IMR-90 (cell line): ENCODE results near the gene DDX10. TPM values are rescaled to one million over a fixed set of nuclear protein-coding genes. Genes with fewer than 3 reads are reported as not detected.

Experiments
- ATAC-seq: fragments of 200-7000 bp; cut with Tn5 transposase; 2 replicates; pipeline ENCODE4 v1.9.1; 2020; ENCODE audit warnings: low read depth, mild to moderate bottlenecking, moderate library complexity
- BruUV-seq: library from RNA; stranded (reverse); fragments of 400-500 nt; replicated peaks from 2 replicates; lab custom pipeline; 2021; lab: Mats Ljungman, UMichigan
- CTCF ChIA-PET: fragments of 300-600 bp; formaldehyde crosslinking; extraction: SDS; loops from one replicate; lab custom pipeline; 2021; ENCODE audit warnings: antibody characterized with exemption; lab: Yijun Ruan, JAX
- POLR2A ChIA-PET: fragments of 300-600 bp; sonication (Branson Sonifier 250); formaldehyde crosslinking; loops from one replicate; lab custom pipeline; 2022; ENCODE audit warnings: antibody characterized with exemption; ENCODE audit not compliant: unreplicated experiment; lab: Charles Lee
- DNase-seq: peaks from one replicate; pipeline ENCODE4 v3.0.0; 2013
- H2AFZ ChIP-seq: replicated peaks from 2 replicates; pipeline ENCODE3; 2013; ENCODE audit warnings: low read length, mild to moderate bottlenecking; ENCODE audit not compliant: poor library complexity
- H2AK5ac ChIP-seq: 2 replicates; pipeline ENCODE4 v1.6.1; 2013; ENCODE audit warnings: low read depth, low read length, inconsistent platforms
- H2AK9ac ChIP-seq: replicated peaks from 2 replicates; pipeline ENCODE3; 2013; ENCODE audit warnings: mild to moderate bottlenecking, low read depth, low read length, moderate library complexity; ENCODE audit not compliant: poor library complexity
- H2BK120ac ChIP-seq: 2 replicates; pipeline ENCODE4 v1.6.1; 2013; ENCODE audit warnings: low read depth, low read length, inconsistent platforms
- H2BK15ac ChIP-seq: 3 replicates; pipeline ENCODE4 v1.6.1; 2013; ENCODE audit warnings: low read depth, low read length, inconsistent platforms
- H2BK20ac ChIP-seq: 2 replicates; pipeline ENCODE4 v1.6.1; 2013; ENCODE audit warnings: low read depth, mild to moderate bottlenecking, inconsistent platforms, low read length, moderate library complexity
- H2BK5ac ChIP-seq: 2 replicates; pipeline ENCODE4 v1.6.1; 2013; ENCODE audit warnings: mild to moderate bottlenecking, low read depth, low read length, inconsistent platforms; ENCODE audit not compliant: poor library complexity, severe bottlenecking
- H3K14ac ChIP-seq: replicated peaks from 2 replicates; pipeline ENCODE4 v1.6.1; 2013; ENCODE audit warnings: low read depth, low read length, inconsistent platforms
- H3K18ac ChIP-seq: 2 replicates; pipeline ENCODE4 v1.6.1; 2013; ENCODE audit warnings: low read depth, low read length, control low read depth
- H3K23ac ChIP-seq: 2 replicates; pipeline ENCODE4 v1.6.1; 2013; ENCODE audit warnings: low read depth, low read length, inconsistent platforms
- H3K27ac ChIP-seq: 2 replicates; pipeline ENCODE4 v1.5.1; 2013; ENCODE audit warnings: mild to moderate bottlenecking, control low read depth, low read length; ENCODE audit not compliant: insufficient read depth
- H3K27me3 ChIP-seq: 2 replicates; pipeline ENCODE4 v1.6.1; 2013; ENCODE audit warnings: low read length; ENCODE audit not compliant: control insufficient read depth, insufficient read depth
- H3K36me3 ChIP-seq: 2 replicates; pipeline ENCODE4 v1.6.1; 2013; ENCODE audit warnings: low read length, mixed read lengths; ENCODE audit not compliant: control insufficient read depth, insufficient read depth
- H3K4ac ChIP-seq: 2 replicates; pipeline ENCODE4 v1.6.1; 2013; ENCODE audit warnings: low read depth, low read length, inconsistent platforms
- H3K4me1 ChIP-seq: 2 replicates; pipeline ENCODE4 v1.6.1; 2013; ENCODE audit warnings: low read length, mixed read lengths; ENCODE audit not compliant: control insufficient read depth, insufficient read depth
- H3K4me2 ChIP-seq: 2 replicates; pipeline ENCODE4 v1.6.1; 2013; ENCODE audit warnings: low read depth, mild to moderate bottlenecking, control low read depth, low read length, moderate library complexity
- H3K4me3 ChIP-seq: 2 replicates; pipeline ENCODE4 v1.5.1; 2013; ENCODE audit warnings: low read depth, mild to moderate bottlenecking, control low read depth, low read length, moderate library complexity; ENCODE audit not compliant: insufficient read depth
- H3K56ac ChIP-seq: 2 replicates; pipeline ENCODE4 v1.6.1; 2013; ENCODE audit warnings: low read length, inconsistent platforms; ENCODE audit not compliant: insufficient read depth; ENCODE audit errors: extremely low read depth
- H3K79me1 ChIP-seq, 2 experiments: 2 replicates each; pipeline ENCODE4 v1.6.1; 2013; ENCODE audit warnings: low read length in 2 of 2, inconsistent platforms in 1 of 2, low read depth in 1 of 2
- H3K9ac ChIP-seq: 2 replicates; pipeline ENCODE4 v1.6.1; 2013; ENCODE audit warnings: low read depth, low read length, control low read depth
- H3K9me1 ChIP-seq: 2 replicates; pipeline ENCODE4 v1.6.1; 2013; ENCODE audit warnings: low read length, inconsistent platforms; ENCODE audit not compliant: insufficient read depth
- H3K9me3 ChIP-seq: 2 replicates; pipeline ENCODE4 v1.6.1; 2013; ENCODE audit warnings: low read length; ENCODE audit not compliant: control insufficient read depth, insufficient read depth
- H4K20me1 ChIP-seq: 2 replicates; pipeline ENCODE4 v1.6.1; 2013; ENCODE audit warnings: low read length, inconsistent platforms; ENCODE audit not compliant: insufficient read depth
- H4K5ac ChIP-seq: 2 replicates; pipeline ENCODE4 v1.6.1; 2013; ENCODE audit warnings: mild to moderate bottlenecking, low read depth, low read length, control low read depth
- H4K8ac ChIP-seq, 2 experiments: 2 replicates each; pipeline ENCODE4 v1.6.1; 2013; ENCODE audit warnings: low read depth in 2 of 2, low read length in 2 of 2, control low read depth in 1 of 2, inconsistent platforms in 1 of 2
- H4K91ac ChIP-seq: 2 replicates; pipeline ENCODE4 v1.6.1; 2013; ENCODE audit warnings: low read depth, low read length, inconsistent platforms; ENCODE audit not compliant: insufficient read depth
- CTCF ChIP-seq: conservative IDR thresholded peaks from 2 replicates; pipeline ENCODE4 v1.5.1; 2012; ENCODE audit warnings: mild to moderate bottlenecking, low read depth, low read length, improper control_type of control experiment
- MAFK ChIP-seq: IDR thresholded peaks from 2 replicates; pipeline ENCODE4 v1.6.1; 2012; ENCODE audit warnings: low read depth, low read length, improper control_type of control experiment
- RAD21 ChIP-seq: IDR thresholded peaks from 2 replicates; pipeline ENCODE4 v1.6.1; 2012; ENCODE audit warnings: low read length, improper control_type of control experiment
- SMC3 ChIP-seq: fragments of 150-350 bp; IDR thresholded peaks from 2 replicates; pipeline ENCODE4 v1.6.1; 2016; ENCODE audit warnings: low read depth, mild to moderate bottlenecking, antibody characterized with exemption, low read length, moderate library complexity
- dilution Hi-C: fragments of 300-500 bp; cut with HindIII; formaldehyde crosslinking; loops from one replicate; pipeline ENCODE4 v1.14.3; 2018; ENCODE audit warnings: low sequenced_read_pairs; ENCODE audit not compliant: unreplicated experiment
- in situ Hi-C: fragments of 300-500 bp; cut with MboI; formaldehyde crosslinking; loops from 3 replicates; pipeline ENCODE4 v1.14.3; 2019; ENCODE audit warnings: low sequenced_read_pairs, inconsistent platforms, mixed read lengths
- intact Hi-C: fragments of 100-400 bp; cut with micrococcal nuclease; formaldehyde crosslinking; loops from 2 replicates; pipeline ENCODE4 v1.10.0; 2022
- polyA plus RNA-seq, 3 experiments: library from polyadenylated mRNA; depleted of rRNA; stranded (reverse); fragments of >200 nt; gene quantifications; 2 replicates each; pipeline ENCODE4 v1.2.3, GENCODE V29; 2012; ENCODE audit warnings: low replicate concordance in 1 of 3
- total RNA-seq: library from RNA; depleted of rRNA; stranded (reverse); fragments of >200 nt; gene quantifications from 2 replicates; pipeline ENCODE4 v1.2.3, GENCODE V29; 2012

The DDX10 gene
- total and polyA plus RNA-seq, 2 of the 4 experiments (the other 2 are of a cell fraction): 20.0 to 31.9 TPM

GRCh38 chr11:108871152-108871551 is 206.3 kb downstream of the DDX10 start:
- H2BK15ac ChIP-seq: peak overlapping the region; percentile 51
- no TSS peak for BruUV-seq
- 0 out of 2 replicates have a peak overlapping the region, but pooled peaks have one; percentile 34 for H3K23ac ChIP-seq
- peak overlapping the region; percentile 87 for H3K4ac ChIP-seq
- peak overlapping the region; percentile 53 to 93 for H4K8ac ChIP-seq
- no peak overlapping the region for H2AK9ac ChIP-seq
- H2AFZ ChIP-seq: no peak overlapping the region
- no peak overlapping the region for H3K4me3 ChIP-seq
- H3K9ac ChIP-seq: peak overlapping the region; percentile 6; the same call in 1 of the 2 replicates
- H4K5ac ChIP-seq: peak overlapping the region; percentile 94
- peaks cover 5 to 21% of the 10 kb centered on the region in 2 experiments; a peak in 3 of 4 replicates for H3K79me1 ChIP-seq
- POLR2A ChIA-PET: no interaction called here
- intact Hi-C loops (loop anchor here (1.0 to 10.0 kb wide), 4 partner anchors 58 to 824 kb away; partner anchors contain the start of gene C11orf87), in situ Hi-C loops (no loop called here), dilution Hi-C loops (no loop called here)
- peak overlapping the region; percentile 85; the same call in 1 of the 2 replicates for H3K27ac ChIP-seq
- peak overlapping the region; percentile 71 for H3K18ac ChIP-seq
- peak overlapping the region; percentile 95 for H2BK20ac ChIP-seq
- ATAC-seq (peak; percentile 58), DNase-seq (peak; percentile 75)
- peak overlapping the region; percentile 98 for H2BK5ac ChIP-seq
- peak overlapping the region; percentile 65; the same call in 1 of the 2 replicates for H3K14ac ChIP-seq
- H3K27me3 ChIP-seq: no peaks in the 10 kb centered on the region
- H3K4me2 ChIP-seq: no peak overlapping the region
- peaks cover 4% of the 10 kb centered on the region for H3K4me1 ChIP-seq
- H3K9me1 ChIP-seq: no peaks in the 10 kb centered on the region
- CTCF ChIA-PET: interaction anchor here (0.6 to 2.7 kb wide), 7 partner anchors 16 to 182 kb away, joined by 3 to 11 read pairs (median 3); no protein-coding TSS in a partner anchor
- peak overlapping the region; percentile 69; the same call in 1 of the 2 replicates for H4K91ac ChIP-seq
- no peak for TF ChIP-seq MAFK
- TF ChIP-seq SMC3: peak; percentile 59
- TF ChIP-seq CTCF: peak; percentile 68
- TF ChIP-seq RAD21: peak; percentile 74
- H3K9me3 ChIP-seq: no peaks in the 10 kb centered on the region
- peak overlapping the region; percentile 95 for H2AK5ac ChIP-seq
- peak overlapping the region; percentile 39; the same call in 1 of the 2 replicates for H3K56ac ChIP-seq
- no peaks in the 10 kb centered on the region for H3K36me3 ChIP-seq
- peak overlapping the region; percentile 95 for H2BK120ac ChIP-seq
- H4K20me1 ChIP-seq: no peaks in the 10 kb centered on the region
